Activated T-cell treated with anti-CD3 and anti-CD28 coated beads for 24 hours (primary cell): ENCODE measurements around the gene CPTP.
A peak's percentile ranks its signal among the peaks of the same experiment; 100 is the strongest.

Experiments
- DNase-seq: peaks from one replicate; pipeline ENCODE4 v3.0.0-alpha.2; 2020; ENCODE audit warnings: low read depth

CPTP gene

GRCh38 chr1:1324524-1325287 lies at the start of gene CPTP, which contains the start of gene INTS11:
TSS of gene CPTP (plus strand) at chr1:1324802. CDS start at chr1:1326911, 2,109 bp downstream.
TSS of gene INTS11 (minus strand) at chr1:1324660. CDS start at chr1:1324608, 52 bp downstream.
- peak; percentile 95 for DNase-seq

- no peak for DNase-seq
These were observed 49.6 kb upstream of the CPTP start for GRCh38 chr1:1274931-1275431.

- DNase-seq, result no peak
These were observed 48.8 kb upstream of the CPTP start for GRCh38 chr1:1275836-1276235.

- no peak for DNase-seq
These were observed 46.0 kb upstream of the CPTP start for GRCh38 chr1:1278620-1279019.

GRCh38 chr1:1279028-1279427 lies 45.6 kb upstream of the CPTP start:
- DNase-seq, result no peak

GRCh38 chr1:1280782-1281481 lies 43.7 kb upstream of the CPTP start:
- no peak for DNase-seq

GRCh38 chr1:1281533-1282321 lies 42.9 kb upstream of the CPTP start:
- no peak for DNase-seq

- DNase-seq, result no peak
These were observed 41.6 kb upstream of the CPTP start for GRCh38 chr1:1282998-1283397.

- no peak for DNase-seq
These were observed 40.8 kb upstream of the CPTP start for GRCh38 chr1:1283821-1284220.

- DNase-seq, result no peak
These were observed 40.1 kb upstream of the CPTP start for GRCh38 chr1:1284221-1285101.

GRCh38 chr1:1285102-1285571 lies 39.5 kb upstream of the CPTP start:
- DNase-seq, result no peak

GRCh38 chr1:1285611-1286311 lies 38.8 kb upstream of the CPTP start:
- no peak for DNase-seq

- no peak for DNase-seq
These were observed 38.0 kb upstream of the CPTP start for GRCh38 chr1:1286313-1287261.

GRCh38 chr1:1287288-1288110 lies 37.1 kb upstream of the CPTP start:
- DNase-seq, result no peak

- peak; percentile 55 for DNase-seq
These were observed 34.3 kb upstream of the CPTP start for GRCh38 chr1:1290238-1290731.

- no peak for DNase-seq
These were observed 33.5 kb upstream of the CPTP start for GRCh38 chr1:1291023-1291528.

GRCh38 chr1:1291548-1292441 lies 32.8 kb upstream of the CPTP start:
- peak; percentile 51 for DNase-seq
